Endodermal cell (in vitro differentiated cells): ENCODE results near the gene INPP4A. TPM values are rescaled to one million over a fixed set of nuclear protein-coding genes. Genes with fewer than 3 reads are reported as not detected.

Source experiments
- DNase-seq: peaks from one replicate; pipeline ENCODE4 v3.0.0-alpha.2; 2017
- H3K27ac ChIP-seq: 2 replicates; pipeline ENCODE4 v1.5.1; 2013; ENCODE audit warnings: mild to moderate bottlenecking, low read depth, low read length, moderate library complexity
- H3K27me3 ChIP-seq: 2 replicates; pipeline ENCODE4 v1.6.1; 2013; ENCODE audit warnings: mild to moderate bottlenecking, low read length, moderate library complexity; ENCODE audit not compliant: insufficient read depth, control insufficient read depth, poor library complexity, severe bottlenecking
- H3K36me3 ChIP-seq: 2 replicates; pipeline ENCODE4 v1.7.0; 2013; ENCODE audit warnings: mild to moderate bottlenecking, low read length, moderate library complexity; ENCODE audit not compliant: control insufficient read depth, insufficient read depth
- H3K4me1 ChIP-seq: one replicate; pipeline ENCODE4 v1.7.0; 2013; ENCODE audit warnings: low read length; ENCODE audit not compliant: control insufficient read depth, insufficient read depth
- H3K4me3 ChIP-seq: 2 replicates; pipeline ENCODE4 v1.5.1; 2013; ENCODE audit warnings: mild to moderate bottlenecking, low read length, moderate library complexity
- H3K9ac ChIP-seq: 2 replicates; pipeline ENCODE4 v1.6.1; 2013; ENCODE audit warnings: mild to moderate bottlenecking, low read length, moderate library complexity; ENCODE audit not compliant: poor library complexity, severe bottlenecking; ENCODE audit errors: extremely low read depth
- H3K9me3 ChIP-seq: 2 replicates; pipeline ENCODE4 v1.6.1; 2013; ENCODE audit warnings: mild to moderate bottlenecking, low read length, moderate library complexity; ENCODE audit not compliant: control insufficient read depth
- H3K27ac Mint-ChIP-seq: 2 replicates; pipeline ENCODE4 v1.8.0; 2020; ENCODE audit warnings: mixed read lengths
- H3K27me3 Mint-ChIP-seq: 2 replicates; pipeline ENCODE4 v1.8.0; 2021; ENCODE audit warnings: mild to moderate bottlenecking, mixed read lengths; ENCODE audit not compliant: insufficient read depth
- H3K36me3 Mint-ChIP-seq: 2 replicates; pipeline ENCODE4 v1.8.0; 2020; ENCODE audit warnings: low read depth, mixed read lengths
- H3K4me1 Mint-ChIP-seq: 2 replicates; pipeline ENCODE4 v1.8.0; 2020; ENCODE audit warnings: mixed read lengths
- H3K4me3 Mint-ChIP-seq: 2 replicates; pipeline ENCODE4 v1.8.0; 2020; ENCODE audit warnings: mild to moderate bottlenecking, moderate library complexity, mixed read lengths
- H3K9me3 Mint-ChIP-seq: 2 replicates; pipeline ENCODE4 v1.8.0; 2020; ENCODE audit warnings: mild to moderate bottlenecking, mixed read lengths
- CTCF ChIP-seq: fragments of 200-600 bp; sonication (generic); conservative IDR thresholded peaks from 2 replicates; pipeline ENCODE4 v1.5.0; 2021; ENCODE audit warnings: antibody characterized with exemption, mild to moderate bottlenecking
- WGBS, 2 experiments: methylation state at CpG; one replicate each; pipeline versions ENCODE4 v1.1.5 to v1.1.7; 2013; ENCODE audit warnings: missing lambda C conversion rate in 2 of 2, mixed read lengths in 1 of 2; ENCODE audit not compliant: insufficient coverage in 1 of 2, insufficient read length in 1 of 2; 5-methylcytosine and 5-hydroxymethylcytosine counted together
- total RNA-seq, 2 donors: library from RNA; stranded (reverse); fragmentation: NEBNext Ultra II Directional in 1 of 2; extraction: Animal tissue kit (Norgen Biotek cat#: 25700) in 1 of 2; gene quantifications; 2 replicates in 1 of 2; 3 replicates in 1 of 2; pipeline ENCODE4 v1.2.1, GENCODE V29; 2021

INPP4A gene
- total RNA-seq, 2 donors from 2014 or later, result 84.9 to 94.2 TPM

- Histone ChIP-seq H3K27me3 (no peaks in the 10 kb centered on the region), H3K4me1 (peaks cover 28% of the 10 kb centered on the region), H3K27ac (no peak overlapping the region), H3K4me3 (no peak overlapping the region), H3K36me3 (peaks cover 46% of the 10 kb centered on the region), H3K9me3 (peaks cover 7% of the 10 kb centered on the region), H3K9ac (no peak overlapping the region)
- peaks cover 28% of the 10 kb centered on the region for H3K36me3 Mint-ChIP-seq
- no peaks in the 10 kb centered on the region for H3K27me3 Mint-ChIP-seq
- peak; percentile 65 for DNase-seq
- no peak overlapping the region for H3K27ac Mint-ChIP-seq
- peaks cover 47% of the 10 kb centered on the region for H3K4me1 Mint-ChIP-seq
- H3K4me3 Mint-ChIP-seq, result no peak overlapping the region
- peak; percentile 74 for TF ChIP-seq CTCF
- WGBS, 2 experiments, result 82 to 100% methylated on average over 1 to 4 of the region's 4 CpGs
- no peaks in the 10 kb centered on the region for H3K9me3 Mint-ChIP-seq
These were observed 73.4 kb downstream of the INPP4A start for GRCh38 chr2:98518101-98518500.

DNA sequence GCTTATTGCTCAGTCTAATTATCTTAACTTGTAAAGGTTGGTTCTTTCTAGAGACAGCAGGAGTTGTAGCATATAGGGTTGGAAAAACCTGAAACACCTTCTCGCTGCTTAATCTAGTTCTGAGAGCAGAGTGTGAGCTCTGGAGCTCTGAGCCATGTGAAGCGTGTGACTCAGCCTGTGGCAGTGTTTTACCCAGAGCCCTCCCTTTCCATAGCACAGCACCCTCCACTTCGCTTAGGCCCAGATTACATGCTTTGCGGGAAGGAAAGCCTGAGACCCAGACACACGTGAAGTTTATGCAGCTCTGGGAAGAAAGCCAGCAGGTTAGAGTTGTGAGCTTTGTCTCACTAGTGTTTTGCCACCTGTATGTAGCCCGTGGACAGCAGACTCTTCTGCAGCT is 74.5 kb downstream of the INPP4A start:
- Mint-ChIP-seq H3K27ac (peak overlapping the region; percentile 58), H3K9me3 (no peaks in the 10 kb centered on the region), H3K27me3 (no peaks in the 10 kb centered on the region), H3K4me1 (peaks cover 40% of the 10 kb centered on the region), H3K36me3 (peaks cover 33% of the 10 kb centered on the region), H3K4me3 (no peak overlapping the region)
- Histone ChIP-seq H3K9me3 (peaks cover 12% of the 10 kb centered on the region), H3K4me3 (no peak overlapping the region), H3K36me3 (peaks cover 50% of the 10 kb centered on the region), H3K4me1 (peaks cover 19% of the 10 kb centered on the region), H3K9ac (no peak overlapping the region), H3K27me3 (no peaks in the 10 kb centered on the region), H3K27ac (no peak overlapping the region)
- 87 to 93% methylated on average over 3 to 6 of the region's 6 CpGs for WGBS, 2 experiments
- TF ChIP-seq CTCF, result no peak
- DNase-seq, result no peak

GRCh38 chr2:98519851-98520250 is 75.2 kb downstream of the INPP4A start:
- no peak for TF ChIP-seq CTCF
- 94 to 100% methylated on average over 13 to 16 of the region's 16 CpGs for WGBS, 2 experiments
- no peak for DNase-seq
- Mint-ChIP-seq H3K4me3 (no peak overlapping the region), H3K27me3 (no peaks in the 10 kb centered on the region), H3K4me1 (peaks cover 38% of the 10 kb centered on the region), H3K9me3 (no peaks in the 10 kb centered on the region), H3K27ac (no peak overlapping the region), H3K36me3 (peaks cover 39% of the 10 kb centered on the region)
- Histone ChIP-seq H3K36me3 (peaks cover 57% of the 10 kb centered on the region), H3K27me3 (no peaks in the 10 kb centered on the region), H3K4me3 (no peak overlapping the region), H3K9me3 (peaks cover 19% of the 10 kb centered on the region), H3K4me1 (peaks cover 14% of the 10 kb centered on the region), H3K27ac (no peak overlapping the region), H3K9ac (no peak overlapping the region)
